ENCODE results near the gene HGFAC. TPM values are rescaled to one million over a fixed set of nuclear protein-coding genes. Genes with fewer than 3 reads are reported as not detected.

HGFAC gene
- total RNA-seq, 1 experiment from 2014 or later: 0.37 TPM

GRCh38 chr4:3444351-3445110 is 2.8 kb downstream of the HGFAC start:
- Mint-ChIP-seq H3K4me3 (no peak overlapping the region), H3K27me3 (ENCODE audit: low read depth) (no peaks in the 10 kb centered on the region; the same call in 1 of the 2 replicates), H3K4me1 (no peaks in the 10 kb centered on the region), H3K36me3 (ENCODE audit: insufficient read depth in 1 of 3, low read depth in 3 of 3) (no peaks in the 10 kb centered on the region), H3K27ac (no peak overlapping the region), H3K9me3 (no peaks in the 10 kb centered on the region)
- H3K14ac ChIP-seq (ENCODE audit: insufficient read depth, low read length): no peak overlapping the region
- H3K4ac ChIP-seq (ENCODE audit: low read depth, low read length): no peak overlapping the region
- no peaks in the 10 kb centered on the region for H3K27me3 ChIP-seq (ENCODE audit: insufficient read depth, low read length)
- H3K79me1 ChIP-seq (ENCODE audit: insufficient read depth, low read depth, low read length, poor library complexity, severe bottlenecking): no peaks in the 10 kb centered on the region
- H2BK120ac ChIP-seq (ENCODE audit: low read depth, low read length, poor library complexity, severe bottlenecking): no peak overlapping the region
- no peak overlapping the region for H3K18ac ChIP-seq (ENCODE audit: insufficient read length, low read depth, low read length)
- H3K4me2 ChIP-seq (ENCODE audit: insufficient read depth, insufficient read length, low read length): no peak overlapping the region
- WGBS (ENCODE audit: extremely low coverage, insufficient read length, low lambda C conversion rate): no CpG with 5 or more reads among the region's 56 CpGs
- H4K20me1 ChIP-seq (ENCODE audit: control insufficient read depth, insufficient read depth, insufficient read length): no peaks in the 10 kb centered on the region
- H2AK5ac ChIP-seq (ENCODE audit: insufficient read length, low read length): no peak overlapping the region
- H4K5ac ChIP-seq (ENCODE audit: insufficient read length, low read depth, low read length): no peak overlapping the region
- no peak overlapping the region for H3K27ac ChIP-seq (ENCODE audit: insufficient read length, low read depth, low read length)
- H3T11ph ChIP-seq (ENCODE audit: low read length): no peak overlapping the region
- no peak overlapping the region for H3K23ac ChIP-seq (ENCODE audit: insufficient read length, low read depth, low read length)
- no peaks in the 10 kb centered on the region for H3K23me2 ChIP-seq (ENCODE audit: insufficient read length, low read depth, low read length, poor library complexity, severe bottlenecking)
- no peak overlapping the region for H2AFZ ChIP-seq (ENCODE audit: low read length)
- H2BK20ac ChIP-seq (ENCODE audit: low read depth, low read length, poor library complexity, severe bottlenecking): no peak overlapping the region
- H3K56ac ChIP-seq (ENCODE audit: insufficient read length, low read depth, low read length): no peak overlapping the region
- H2BK5ac ChIP-seq (ENCODE audit: insufficient read length, low read length): no peak overlapping the region
- no peak for TF ChIP-seq CTCF (conservative IDR thresholded peaks at IDR 0.05)
- H3K9me3 ChIP-seq (ENCODE audit: control insufficient read depth, low read depth, low read length): no peaks in the 10 kb centered on the region
- H2BK15ac ChIP-seq (ENCODE audit: low read depth, low read length): no peak overlapping the region
- no peak overlapping the region for H2BK12ac ChIP-seq (ENCODE audit: insufficient read length, low read depth, low read length)
- no peaks in the 10 kb centered on the region for H3K4me1 ChIP-seq (ENCODE audit: insufficient read depth, low read length)
- H3K9ac ChIP-seq (ENCODE audit: extremely low read depth, insufficient read length, low read length): no peak overlapping the region
- H4K91ac ChIP-seq (ENCODE audit: insufficient read length, low read depth, low read length): no peak overlapping the region
- no peak for DNase-seq
- no peak overlapping the region for H4K8ac ChIP-seq (replicated peaks; ENCODE audit: insufficient read length, low read depth, low read length)
- no peaks in the 10 kb centered on the region for H3K79me2 ChIP-seq (ENCODE audit: insufficient read depth, low read length)

Measured in H9 (cell line).